Measurements from ENCODE around the gene KY. TPM values are rescaled to one million over a fixed set of nuclear protein-coding genes. Genes with fewer than 3 reads are reported as not detected.

Gene KY
- total RNA-seq, 1 experiment from 2014 or later = 0.29 TPM

GRCh38 chr3:134619884-134620445 lies 30.9 kb downstream of the KY start:
- H3K36me3 ChIP-seq (ENCODE audit: low read depth, low read length) = no peaks in the 10 kb centered on the region
- ChIA-PET POLR2A (ENCODE audit: unreplicated experiment) (no interaction called here), CTCF (no interaction called here)
- 0 out of 2 replicates have a peak, but pooled peaks cover 5% of the 10 kb centered on the region for H3K27me3 ChIP-seq (ENCODE audit: low read length)
- no peak overlapping the region for H2AFZ ChIP-seq (ENCODE audit: low read length)
- TF ChIP-seq EZH2phosphoT487 (IDR thresholded peaks at IDR 0.05; ENCODE audit: borderline replicate concordance, low read length) (no peak), CTCF (conservative IDR thresholded peaks at IDR 0.05; ENCODE audit: low read depth, low read length) (no peak), EZH2 (IDR thresholded peaks at IDR 0.05; ENCODE audit: low read length, unreplicated experiment) (no peak)
- no peaks in the 10 kb centered on the region for H3K4me1 ChIP-seq (ENCODE audit: insufficient read depth, low read length)
- intact Hi-C loops (cut with micrococcal nuclease) = no loop called here
- no peak overlapping the region for H3K4me3 ChIP-seq (ENCODE audit: low read length)
- no peaks in the 10 kb centered on the region for H3F3A ChIP-seq (ENCODE audit: low read length, unreplicated experiment)
- no peaks in the 10 kb centered on the region for H3K9me2 ChIP-seq (replicated peaks; ENCODE audit: low read length)
- no TSS peak for BruUV-seq (replicated peaks)
- H3K27ac ChIP-seq (ENCODE audit: low read length) = no peak overlapping the region
- no peaks in the 10 kb centered on the region for H4K20me1 ChIP-seq (ENCODE audit: low read length)
- H3K79me2 ChIP-seq (ENCODE audit: low read length) = no peaks in the 10 kb centered on the region
- no peak for ATAC-seq
- H3K4me2 ChIP-seq (ENCODE audit: low read length) = no peak overlapping the region
- no peaks in the 10 kb centered on the region for H3K9me3 ChIP-seq (ENCODE audit: low read length)
- H3K9ac ChIP-seq (ENCODE audit: low read length) = no peak overlapping the region
- DNase-seq = no peak

GRCh38 chr3:134619301-134619615 lies 31.6 kb downstream of the KY start:
- CTCF ChIA-PET = no interaction called here

More at GRCh38 chr3:134619301-134619615, 31.6 kb downstream of the KY start:
- H3K27me3 ChIP-seq (ENCODE audit: low read length) = 0 out of 2 replicates have a peak, but pooled peaks cover 5% of the 10 kb centered on the region
- POLR2A ChIA-PET (ENCODE audit: unreplicated experiment) = no interaction called here
- no peak overlapping the region for H3K27ac ChIP-seq (ENCODE audit: low read length)
- DNase-seq (no peak), ATAC-seq (no peak)
- no peak for TF ChIP-seq EZH2phosphoT487 (IDR thresholded peaks at IDR 0.05; ENCODE audit: borderline replicate concordance, low read length)
- TF ChIP-seq EZH2 (IDR thresholded peaks at IDR 0.05; ENCODE audit: low read length, unreplicated experiment) = no peak
- no peak for TF ChIP-seq CTCF (conservative IDR thresholded peaks at IDR 0.05; ENCODE audit: low read depth, low read length)
- H3K9me2 ChIP-seq (replicated peaks; ENCODE audit: low read length) = no peaks in the 10 kb centered on the region
- H3K4me2 ChIP-seq (ENCODE audit: low read length) = no peak overlapping the region
- H3K36me3 ChIP-seq (ENCODE audit: low read depth, low read length) = no peaks in the 10 kb centered on the region
- no peak overlapping the region for H3K9ac ChIP-seq (ENCODE audit: low read length)
- no peak overlapping the region for H3K4me3 ChIP-seq (ENCODE audit: low read length)
- no peak overlapping the region for H2AFZ ChIP-seq (ENCODE audit: low read length)
- no peaks in the 10 kb centered on the region for H3K9me3 ChIP-seq (ENCODE audit: low read length)
- intact Hi-C loops (cut with micrococcal nuclease) = no loop called here
- no peaks in the 10 kb centered on the region for H3K4me1 ChIP-seq (ENCODE audit: insufficient read depth, low read length)
- no peaks in the 10 kb centered on the region for H4K20me1 ChIP-seq (ENCODE audit: low read length)
- no peaks in the 10 kb centered on the region for H3K79me2 ChIP-seq (ENCODE audit: low read length)
- no peaks in the 10 kb centered on the region for H3F3A ChIP-seq (ENCODE audit: low read length, unreplicated experiment)
- BruUV-seq (replicated peaks) = no TSS peak
